GM23338 (cell line): Measurements from ENCODE around the gene APBA2. TPM values are rescaled to one million over a fixed set of nuclear protein-coding genes. Genes with fewer than 3 reads are reported as not detected.

Source experiments
- ATAC-seq: fragments of 200-7000 bp; cut with Tn5 transposase; 3 replicates; pipeline ENCODE4 v1.9.1; 2020
- DNase-seq: peaks from one replicate; pipeline ENCODE4 v3.0.0-alpha.2; 2015; ENCODE audit warnings: low spot score
- H2AFZ ChIP-seq: fragments of 200-600 bp; sonication (generic); 2 replicates; pipeline ENCODE4 v1.8.0; 2016; ENCODE audit warnings: antibody characterized with exemption, mild to moderate bottlenecking, moderate library complexity
- H3F3A ChIP-seq: fragments of 200-600 bp; sonication (generic); replicated peaks from 2 replicates; pipeline ENCODE4 v1.8.0; 2017; ENCODE audit warnings: antibody characterized with exemption, mixed run types, low read depth
- H3K27ac ChIP-seq: fragments of 200-600 bp; sonication (generic); 2 replicates; pipeline ENCODE4 v1.6.1; 2016; ENCODE audit warnings: low read depth
- H3K27me3 ChIP-seq: fragments of 200-600 bp; sonication (generic); 2 replicates; pipeline ENCODE4 v1.8.0; 2016; ENCODE audit warnings: mild to moderate bottlenecking, mixed run types, moderate library complexity; ENCODE audit not compliant: insufficient read depth
- H3K36me3 ChIP-seq: fragments of 200-600 bp; sonication (generic); 2 replicates; pipeline ENCODE4 v1.8.0; 2016; ENCODE audit warnings: mild to moderate bottlenecking; ENCODE audit not compliant: insufficient read depth
- H3K4me1 ChIP-seq: fragments of 200-600 bp; sonication (generic); 2 replicates; pipeline ENCODE4 v1.8.0; 2016; ENCODE audit warnings: mild to moderate bottlenecking, moderate library complexity; ENCODE audit not compliant: insufficient read depth
- H3K4me2 ChIP-seq: fragments of 200-600 bp; sonication (generic); 2 replicates; pipeline ENCODE4 v1.7.1; 2017; ENCODE audit warnings: mixed run types
- H3K4me3 ChIP-seq: fragments of 200-600 bp; sonication (generic); 2 replicates; pipeline ENCODE4 v1.6.1; 2016; ENCODE audit warnings: mixed run types
- H3K79me2 ChIP-seq: fragments of 200-600 bp; sonication (generic); replicated peaks from 2 replicates; pipeline ENCODE4 v1.8.0; 2017; ENCODE audit warnings: mild to moderate bottlenecking; ENCODE audit not compliant: insufficient read depth
- H3K9me2 ChIP-seq: fragments of 200-600 bp; sonication (generic); 2 replicates; pipeline ENCODE4 v1.8.0; 2017; ENCODE audit not compliant: insufficient read depth
- H4K20me1 ChIP-seq: fragments of 200-600 bp; sonication (generic); replicated peaks from 2 replicates; pipeline ENCODE4 v1.8.0; 2017; ENCODE audit warnings: mild to moderate bottlenecking; ENCODE audit not compliant: insufficient read depth
- H3K27ac Mint-ChIP-seq: 2 replicates; pipeline ENCODE4 v1.8.0; 2020; ENCODE audit warnings: inconsistent platforms, mild to moderate bottlenecking, moderate library complexity, mixed read lengths
- H3K27me3 Mint-ChIP-seq: 3 replicates; pipeline ENCODE4 v1.8.0; 2022; ENCODE audit warnings: low read depth, mild to moderate bottlenecking, moderate library complexity, mixed read lengths, inconsistent platforms; ENCODE audit not compliant: insufficient read depth, poor library complexity
- H3K36me3 Mint-ChIP-seq: 3 replicates; pipeline ENCODE4 v1.8.0; 2021; ENCODE audit warnings: low read depth, mild to moderate bottlenecking, inconsistent platforms, moderate library complexity, mixed read lengths
- H3K4me1 Mint-ChIP-seq: 3 replicates; pipeline ENCODE4 v1.8.0; 2020; ENCODE audit warnings: mild to moderate bottlenecking, inconsistent platforms, mixed read lengths
- H3K4me3 Mint-ChIP-seq: 3 replicates; pipeline ENCODE4 v1.8.0; 2021; ENCODE audit warnings: moderate library complexity, mild to moderate bottlenecking, inconsistent platforms, mixed read lengths
- H3K9me3 Mint-ChIP-seq: 3 replicates; pipeline ENCODE4 v1.8.0; 2020; ENCODE audit warnings: moderate library complexity, mild to moderate bottlenecking, inconsistent platforms, mixed read lengths
- CTCF ChIP-seq, 2 experiments: fragments of 200-600 bp in 1 of 2; sonication (generic) in 1 of 2; conservative IDR thresholded peaks; 2 replicates each; pipeline versions ENCODE4 v1.5.1 to v1.6.1; 2016 to 2017; ENCODE audit warnings: antibody characterized with exemption in 2 of 2, low read depth in 2 of 2, mild to moderate bottlenecking in 2 of 2, moderate library complexity in 1 of 2
- EZH2 ChIP-seq: fragments of 200-600 bp; sonication (generic); IDR thresholded peaks from one replicate; pipeline ENCODE4 v1.8.0; 2017; ENCODE audit warnings: antibody characterized with exemption, mild to moderate bottlenecking, low read depth; ENCODE audit not compliant: unreplicated experiment
- JUNB ChIP-seq: IDR thresholded peaks from one replicate; pipeline ENCODE4 v1.6.1; 2016; ENCODE audit warnings: antibody characterized with exemption; ENCODE audit not compliant: unreplicated experiment
- POLR2AphosphoS5 ChIP-seq: IDR thresholded peaks from 2 replicates; pipeline ENCODE4 v1.6.1; 2016; ENCODE audit warnings: antibody characterized with exemption, low read depth
- REST ChIP-seq: IDR thresholded peaks from one replicate; pipeline ENCODE4 v1.6.1; 2018; ENCODE audit warnings: antibody characterized with exemption; ENCODE audit not compliant: unreplicated experiment
- STAT1 ChIP-seq: IDR thresholded peaks from one replicate; pipeline ENCODE4 v1.6.1; 2016; ENCODE audit warnings: antibody characterized with exemption; ENCODE audit not compliant: unreplicated experiment
- ZNF114 ChIP-seq: fragments of 250-450 bp; sonication (Bioruptor Pico); IDR thresholded peaks from 2 replicates; pipeline ENCODE4 v1.5.0; 2020; ENCODE audit warnings: mild to moderate bottlenecking, moderate library complexity
- polyA plus RNA-seq: library from polyadenylated mRNA; unstranded; fragments of >200 nt; fragmentation: Nextera tagmentation; extraction: Ambion mirVana; gene quantifications from 2 replicates; pipeline ENCODE4 v1.2.1, GENCODE V29; 2016
- total RNA-seq: library from RNA; depleted of rRNA; stranded (reverse); fragments of >200 nt; shearing (Covaris generic); gene quantifications from 2 replicates; pipeline ENCODE4 v1.2.3, GENCODE V29; 2014

APBA2 gene
- total and polyA plus RNA-seq, 2 experiments from 2014 or later, result 5.9 to 24.7 TPM

GRCh38 chr15:29031502-29032228 is 145.9 kb downstream of the APBA2 start (continued):
- TF ChIP-seq REST (no peak), POLR2AphosphoS5 (no peak), CTCF (conservative IDR thresholded peaks at IDR 0.05; ENCODE audit: low read depth in 2 of 2) (no peak), JUNB (no peak), ZNF114 (no peak)

- Mint-ChIP-seq H3K4me1 (peaks cover 18% of the 10 kb centered on the region), H3K36me3 (peaks cover 11% of the 10 kb centered on the region)
Observed at GRCh38 chr15:29032229-29032625, 146.5 kb downstream of the APBA2 start.

GRCh38 chr15:29032751-29033150 is 147.0 kb downstream of the APBA2 start:
- peaks cover 2% of the 10 kb centered on the region for H3K27me3 Mint-ChIP-seq
- no peak for ATAC-seq
- no peak overlapping the region for H3K4me3 ChIP-seq
- no peak for TF ChIP-seq REST
- no peak for TF ChIP-seq EZH2
- no peak for TF ChIP-seq POLR2AphosphoS5
- TF ChIP-seq ZNF114, result no peak

More at GRCh38 chr15:29032229-29032625, 146.5 kb downstream of the APBA2 start:
- DNase-seq, result no peak
- 0 out of 2 replicates have a peak, but pooled peaks cover 3% of the 10 kb centered on the region for H3K9me2 ChIP-seq
- no peak overlapping the region for H3K27ac ChIP-seq
- H3K4me3 Mint-ChIP-seq, result no peak overlapping the region
- peaks cover 4% of the 10 kb centered on the region; the same call in 2 of the 3 replicates for H3K9me3 Mint-ChIP-seq
- ATAC-seq, result no peak
- peaks cover 9% of the 10 kb centered on the region; the same call in 1 of the 2 replicates for H3K4me1 ChIP-seq
- H3K36me3 ChIP-seq, result no peaks in the 10 kb centered on the region
- H3K27ac Mint-ChIP-seq, result no peak overlapping the region
- H3K4me3 ChIP-seq, result no peak overlapping the region
- no peak for TF ChIP-seq STAT1
- H3K27me3 Mint-ChIP-seq, result peaks cover 2% of the 10 kb centered on the region
- no peaks in the 10 kb centered on the region for H3K79me2 ChIP-seq
- no peaks in the 10 kb centered on the region for H3F3A ChIP-seq
- H3K27me3 ChIP-seq, result no peaks in the 10 kb centered on the region
- H2AFZ ChIP-seq, result no peak overlapping the region
- H4K20me1 ChIP-seq, result no peaks in the 10 kb centered on the region
- no peak overlapping the region for H3K4me2 ChIP-seq

More at GRCh38 chr15:29032751-29033150, 147.0 kb downstream of the APBA2 start:
- Histone ChIP-seq H4K20me1 (no peaks in the 10 kb centered on the region), H3K36me3 (no peaks in the 10 kb centered on the region), H3K4me1 (peaks cover 9% of the 10 kb centered on the region; the same call in 1 of the 2 replicates), H3K27ac (no peak overlapping the region), H3K4me2 (no peak overlapping the region), H3K9me2 (0 out of 2 replicates have a peak, but pooled peaks cover 3% of the 10 kb centered on the region), H3K79me2 (no peaks in the 10 kb centered on the region), H3F3A (no peaks in the 10 kb centered on the region), H2AFZ (no peak overlapping the region), H3K27me3 (no peaks in the 10 kb centered on the region)
- no peak for DNase-seq
- Mint-ChIP-seq H3K4me1 (peaks cover 18% of the 10 kb centered on the region), H3K27ac (no peak overlapping the region), H3K4me3 (no peak overlapping the region), H3K36me3 (peaks cover 11% of the 10 kb centered on the region), H3K9me3 (peaks cover 7% of the 10 kb centered on the region; the same call in 2 of the 3 replicates)
